K562 (cell line): ENCODE data around the gene LPIN1. TPM values are rescaled to one million over a fixed set of nuclear protein-coding genes. Genes with fewer than 3 reads are reported as not detected.

Experiments used
- ATAC-seq: fragments of 200-7000 bp; cut with Tn5 transposase; 3 replicates; pipeline ENCODE4 v1.9.1; 2020; ENCODE audit warnings: moderate library complexity
- BruUV-seq: library from RNA; stranded (reverse); fragments of 400-500 nt; replicated peaks from 2 replicates; lab custom pipeline; 2021; lab: Mats Ljungman, UMichigan
- CTCF ChIA-PET: fragments of 300-600 bp; formaldehyde crosslinking; extraction: SDS; loops from one replicate; lab custom pipeline; 2021; ENCODE audit warnings: low intra/inter-chr PET ratio; lab: Yijun Ruan, JAX
- POLR2A ChIA-PET: fragments of 300-600, 350-650 bp; sonication (Branson Sonifier 250); formaldehyde crosslinking; extraction: SDS; loops from one replicate; lab custom pipeline; 2021; ENCODE audit warnings: antibody characterized with exemption, inconsistent platforms; lab: Yijun Ruan, JAX
- DNase-seq, 4 experiments: peaks; one replicate each; pipeline versions ENCODE4 v3.0.0 to v3.0.0-alpha.2; 2011 to 2018; ENCODE audit warnings: low spot score in 3 of 4, mixed read lengths in 3 of 4; ENCODE audit errors: extremely low read depth in 1 of 4
- FAIRE-seq: peaks from 2 replicates; lab custom pipeline; 2011; peaks lifted over from hg19 to GRCh38; lab: Jason Lieb, UNC
- H2AFZ ChIP-seq: 2 replicates; pipeline ENCODE4 v1.6.0; 2011; ENCODE audit warnings: low read depth, low read length, control low read depth, inconsistent platforms
- H3K27ac ChIP-seq: fragments of 200-600 bp; 3 replicates; pipeline ENCODE4 v1.8.0; 2011; ENCODE audit warnings: low read depth, mild to moderate bottlenecking, control low read depth, inconsistent platforms, low read length, moderate library complexity, mixed read lengths; ENCODE audit errors: extremely low read depth
- H3K27me3 ChIP-seq, 2 experiments: fragments of 300-600 bp in 1 of 2; 2 replicates in 1 of 2; 3 replicates in 1 of 2; pipeline versions ENCODE4 v1.6.0 to v1.8.0; 2011; ENCODE audit warnings: inconsistent platforms in 2 of 2, low read length in 2 of 2, mild to moderate bottlenecking in 1 of 2, mixed read lengths in 1 of 2, moderate library complexity in 1 of 2; ENCODE audit not compliant: control insufficient read depth in 2 of 2, insufficient read depth in 2 of 2
- H3K36me3 ChIP-seq: fragments of 300-600 bp; 3 replicates; pipeline ENCODE4 v1.8.0; 2011; ENCODE audit warnings: mild to moderate bottlenecking, low read length, inconsistent platforms; ENCODE audit not compliant: control insufficient read depth, insufficient read depth
- H3K4me1 ChIP-seq, 2 experiments: fragments of 200-600 bp in 1 of 2; replicated peaks in 1 of 2; 2 replicates in 1 of 2; 3 replicates in 1 of 2; pipeline versions ENCODE4 v1.5.1 to v1.8.0; 2011; ENCODE audit warnings: inconsistent platforms in 2 of 2, low read length in 2 of 2, mild to moderate bottlenecking in 1 of 2, mixed read lengths in 1 of 2, moderate library complexity in 1 of 2; ENCODE audit not compliant: control insufficient read depth in 2 of 2, insufficient read depth in 2 of 2
- H3K4me2 ChIP-seq: 2 replicates; pipeline ENCODE4 v1.6.1; 2011; ENCODE audit warnings: low read length, control low read depth, inconsistent platforms, mixed read lengths; ENCODE audit not compliant: insufficient read depth
- H3K4me3 ChIP-seq: fragments of 200-600 bp; sonication (generic), shearing (Covaris generic); 2 replicates; pipeline ENCODE4 v1.5.1; 2016; ENCODE audit warnings: control low read depth, inconsistent platforms
- H3K79me2 ChIP-seq: fragments of 200-600 bp; 3 replicates; pipeline ENCODE4 v1.8.0; 2011; ENCODE audit warnings: low read length, inconsistent platforms; ENCODE audit not compliant: control insufficient read depth, insufficient read depth
- H3K9ac ChIP-seq, 2 experiments: 2 replicates each; pipeline versions ENCODE4 v1.6.0 to v1.6.1; 2011; ENCODE audit warnings: low read depth in 2 of 2, low read length in 2 of 2, control low read depth in 1 of 2, inconsistent platforms in 1 of 2, mild to moderate bottlenecking in 1 of 2, mixed read lengths in 1 of 2; ENCODE audit not compliant: insufficient read depth in 1 of 2
- H3K9me1 ChIP-seq: one replicate; pipeline ENCODE4 v1.6.0; 2011; ENCODE audit warnings: inconsistent platforms, mild to moderate bottlenecking, low read length, moderate library complexity; ENCODE audit not compliant: control insufficient read depth, insufficient read depth
- H3K9me3 ChIP-seq: replicated peaks from 2 replicates; pipeline ENCODE4 v1.5.1; 2011; ENCODE audit warnings: low read depth, low read length, inconsistent platforms; ENCODE audit not compliant: control insufficient read depth, insufficient read depth
- H4K20me1 ChIP-seq: replicated peaks from 2 replicates; pipeline ENCODE4 v1.6.1; 2011; ENCODE audit warnings: low read length, inconsistent platforms, mixed read lengths; ENCODE audit not compliant: control insufficient read depth, insufficient read depth
- E2F3 ChIP-seq: fragments of 250-450 bp; sonication (Bioruptor Pico); IDR thresholded peaks from 2 replicates; pipeline ENCODE4 v1.4.0; 2020; ENCODE audit warnings: mild to moderate bottlenecking
- EWSR1 ChIP-seq: fragments of 450-650 bp; IDR thresholded peaks from 2 replicates; pipeline ENCODE4 v1.6.1; 2018; ENCODE audit warnings: borderline replicate concordance, mild to moderate bottlenecking, low read depth, moderate library complexity; ENCODE audit not compliant: partially characterized antibody
- KLF10 ChIP-seq: fragments of 250-450 bp; sonication (Bioruptor Pico); IDR thresholded peaks from 2 replicates; pipeline ENCODE4 v1.6.1; 2021; ENCODE audit warnings: matching md5 sums
- MYNN ChIP-seq, 2 experiments: sonication (generic); formaldehyde crosslinking in 1 of 2; IDR thresholded peaks; 2 replicates each; pipeline versions ENCODE4 v1.5.0 to v1.6.1; 2016 to 2020; ENCODE audit warnings: antibody characterized with exemption in 1 of 2, missing genetic modification reagents in 1 of 2
- XRCC4 ChIP-seq: IDR thresholded peaks from one replicate; pipeline ENCODE4 v1.6.1; 2011; ENCODE audit not compliant: insufficient read depth, insufficient read length; ENCODE audit errors: extremely low read depth
- ZNF384 ChIP-seq: IDR thresholded peaks from 2 replicates; pipeline ENCODE4 v1.6.1; 2012; ENCODE audit warnings: low read depth, low read length, improper control_type of control experiment
- ZNF57 ChIP-seq: fragments of 450-650 bp; formaldehyde crosslinking; IDR thresholded peaks from 2 replicates; pipeline ENCODE4 v1.4.0; 2020; ENCODE audit warnings: mild to moderate bottlenecking, moderate library complexity
- WGBS: fragments of 100-300 bp; shearing (Covaris generic); methylation state at CpG from one replicate; pipeline ENCODE4 v1.1.6; 2016; ENCODE audit warnings: low coverage, mixed read lengths; ENCODE audit not compliant: insufficient coverage; ENCODE audit errors: missing lambda C conversion rate; 5-methylcytosine and 5-hydroxymethylcytosine counted together
- in situ Hi-C: fragments of 300-500 bp; cut with MboI; formaldehyde crosslinking; loops from 4 replicates; pipeline ENCODE4 v1.15.0; 2018; ENCODE audit warnings: inconsistent platforms, mixed read lengths
- intact Hi-C: fragments of 100-400 bp; cut with micrococcal nuclease; formaldehyde crosslinking; loops from 2 replicates; pipeline ENCODE4 v1.14.2; 2022
- polyA plus RNA-seq, 8 experiments: library from polyadenylated mRNA; depleted of rRNA in 4 of 8; stranded (reverse) in 5 of 8; unstranded in 3 of 8; fragments of >200 nt; fragmentation: Nextera tagmentation in 2 of 8; fragmentation: Illumina TruSeq in 1 of 8; extraction: Ambion mirVana in 2 of 8; extraction: Trizol in 1 of 8; gene quantifications; 2 replicates each; pipeline versions ENCODE4 v1.2.1 to v1.2.3, GENCODE V29; 2011 to 2014; ENCODE audit warnings: inconsistent platforms in 1 of 8, missing spikeins in 1 of 8
- total RNA-seq, 7 experiments: library from RNA; depleted of rRNA in 6 of 7; stranded (reverse); fragments of >200 nt in 6 of 7; fragmentation: Illumina TruSeq in 2 of 7; extraction: Trizol in 2 of 7; gene quantifications; 2 replicates each; pipeline versions ENCODE4 v1.2.1 to v1.2.3, GENCODE V29; 2011 to 2021; ENCODE audit warnings: low replicate concordance in 1 of 7
- TF ChIP-seq, protein P1 (sequence below): fragments of 250-450 bp; sonication (Bioruptor Pico); IDR thresholded peaks from 2 replicates; pipeline ENCODE4 v1.8.0; 2021; ENCODE audit warnings: moderate library complexity, mild to moderate bottlenecking, inconsistent platforms
- TF ChIP-seq, protein P2 (sequence below): fragments of 250-450 bp; sonication (Bioruptor Pico); IDR thresholded peaks from 2 replicates; pipeline ENCODE4 v1.8.0; 2022; ENCODE audit warnings: moderate library complexity, mild to moderate bottlenecking, inconsistent platforms

Gene LPIN1
- total and polyA plus RNA-seq, 9 of the 15 experiments (the other 6 are each of a cell fraction or from before 2014, with no cell fraction given) = 9.2 to 84.0 (median 27.8) TPM

DNA sequence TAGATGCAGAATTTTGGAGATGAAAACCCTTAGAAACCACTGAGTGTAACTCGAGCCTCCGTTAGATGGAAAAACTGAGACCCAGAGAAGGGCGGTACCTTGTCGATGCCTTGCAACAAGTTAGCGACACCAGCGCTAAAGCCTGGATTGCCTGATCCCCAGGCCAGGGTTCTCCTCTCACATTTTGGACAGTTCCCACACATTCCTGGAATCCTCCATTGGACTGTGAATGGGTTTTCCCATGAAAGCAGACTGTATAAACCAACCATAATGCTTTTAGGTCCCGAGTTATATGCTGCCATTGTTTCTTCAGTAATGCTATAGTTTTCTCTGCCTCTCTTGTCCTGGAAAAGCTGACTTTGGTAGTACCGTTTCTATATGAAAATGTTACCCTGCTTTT is 37.1 kb upstream of the LPIN1 start:
- POLR2A ChIA-PET = no interaction called here
- WGBS = 19% methylated on average over 8 of the region's 8 CpGs
- CTCF ChIA-PET = no interaction called here
- DNase-seq (no peak), FAIRE-seq (no peak), ATAC-seq (no peak)
- intact Hi-C loops = no loop called here
- Histone ChIP-seq H3K9me3 (peaks cover 2% of the 10 kb centered on the region; the same call in 1 of the 2 replicates), H3K9ac (no peak overlapping the region), H3K36me3 (no peaks in the 10 kb centered on the region), H4K20me1 (no peaks in the 10 kb centered on the region; the same call in 1 of the 2 replicates), H3K4me2 (no peak overlapping the region), H3K27me3 (peaks cover 4 to 26% of the 10 kb centered on the region in 2 experiments; a peak in 3 of 5 replicates), H3K79me2 (no peaks in the 10 kb centered on the region), H3K9me1 (no peaks in the 10 kb centered on the region), H3K4me1 (peaks cover 0 to 7% of the 10 kb centered on the region in 2 experiments; a peak in 1 of 5 replicates), H3K4me3 (no peak overlapping the region), H2AFZ (no peak overlapping the region), H3K27ac (no peak overlapping the region)
- no TSS peak for BruUV-seq
- in situ Hi-C loops = no loop called here
- TF ChIP-seq ZNF57 (CRISPR knock-in tag) = no peak
- no peak for TF ChIP-seq MYNN (IDR thresholded peaks at IDR 0.05)
- no peak for TF ChIP-seq MYNN (CRISPR knock-in tag; IDR thresholded peaks at IDR 0.05)
- TF ChIP-seq, protein P1, sequence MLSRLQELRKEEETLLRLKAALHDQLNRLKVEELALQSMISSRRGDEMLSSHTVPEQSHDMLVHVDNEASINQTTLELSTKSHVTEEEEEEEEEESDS (CRISPR knock-in tag) = no peak
- TF ChIP-seq, protein P2, sequence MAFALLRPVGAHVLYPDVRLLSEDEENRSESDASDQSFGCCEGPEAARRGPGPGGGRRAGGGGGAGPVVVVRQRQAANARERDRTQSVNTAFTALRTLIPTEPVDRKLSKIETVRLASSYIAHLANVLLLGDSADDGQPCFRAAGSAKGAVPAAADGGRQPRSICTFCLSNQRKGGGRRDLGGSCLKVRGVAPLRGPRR = no peak
- TF ChIP-seq EWSR1 = no peak
- no peak for TF ChIP-seq XRCC4
- no peak for TF ChIP-seq E2F3 (CRISPR knock-in tag)
- TF ChIP-seq ZNF384 = no peak
- TF ChIP-seq KLF10 (CRISPR knock-in tag) = no peak
